Kidney epithelial cell (primary cell): Measurements from ENCODE around the gene APP. TPM values are rescaled to one million over a fixed set of nuclear protein-coding genes. Genes with fewer than 3 reads are reported as not detected.

Experiments used
- DNase-seq: peaks from one replicate; pipeline ENCODE4 v3.0.0-alpha.2; 2010; ENCODE audit warnings: low read depth
- H3K27me3 ChIP-seq: 2 replicates; pipeline ENCODE4 v1.6.0; 2011; ENCODE audit warnings: low read length; ENCODE audit not compliant: control insufficient read depth, insufficient read depth
- H3K36me3 ChIP-seq: 2 replicates; pipeline ENCODE4 v1.5.1; 2011; ENCODE audit warnings: low read length; ENCODE audit not compliant: control insufficient read depth, insufficient read depth
- H3K4me3 ChIP-seq: 2 replicates; pipeline ENCODE4 v1.5.1; 2011; ENCODE audit warnings: low read depth, mild to moderate bottlenecking, control low read depth, low read length
- total RNA-seq: library from RNA; depleted of rRNA; stranded (reverse); fragments of >200 nt; gene quantifications from 2 replicates; pipeline ENCODE4 v1.2.3, GENCODE V29; 2015
- TF ChIP-seq, protein P1 (sequence below): IDR thresholded peaks from 2 replicates; pipeline ENCODE4 v1.5.1; 2011; ENCODE audit warnings: mild to moderate bottlenecking, moderate library complexity, low read length, control low read depth, inconsistent platforms; ENCODE audit not compliant: insufficient read depth, poor library complexity, severe bottlenecking

Gene APP
- total RNA-seq, 1 donor from 2014 or later: 624 TPM

DNA sequence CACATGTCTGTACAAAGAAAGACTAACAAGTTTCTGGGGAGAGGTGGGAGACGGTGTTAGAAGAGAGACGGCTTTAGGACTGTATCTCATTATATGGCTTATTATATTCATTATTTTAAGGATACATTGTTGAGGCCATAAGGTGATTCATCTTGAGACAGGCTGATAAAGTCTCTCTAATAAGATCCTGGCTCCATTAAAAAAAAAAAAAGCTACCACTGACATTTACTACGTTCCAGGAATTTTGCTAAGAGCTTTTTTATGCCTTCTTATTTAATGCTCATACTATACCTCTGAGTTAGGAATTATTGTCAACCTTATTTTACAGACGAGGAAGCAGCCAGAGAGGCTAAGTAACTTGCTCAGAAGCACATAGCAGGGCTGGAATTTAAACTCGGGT, 262.1 kb downstream of the APP start:
- TF ChIP-seq, protein P1, sequence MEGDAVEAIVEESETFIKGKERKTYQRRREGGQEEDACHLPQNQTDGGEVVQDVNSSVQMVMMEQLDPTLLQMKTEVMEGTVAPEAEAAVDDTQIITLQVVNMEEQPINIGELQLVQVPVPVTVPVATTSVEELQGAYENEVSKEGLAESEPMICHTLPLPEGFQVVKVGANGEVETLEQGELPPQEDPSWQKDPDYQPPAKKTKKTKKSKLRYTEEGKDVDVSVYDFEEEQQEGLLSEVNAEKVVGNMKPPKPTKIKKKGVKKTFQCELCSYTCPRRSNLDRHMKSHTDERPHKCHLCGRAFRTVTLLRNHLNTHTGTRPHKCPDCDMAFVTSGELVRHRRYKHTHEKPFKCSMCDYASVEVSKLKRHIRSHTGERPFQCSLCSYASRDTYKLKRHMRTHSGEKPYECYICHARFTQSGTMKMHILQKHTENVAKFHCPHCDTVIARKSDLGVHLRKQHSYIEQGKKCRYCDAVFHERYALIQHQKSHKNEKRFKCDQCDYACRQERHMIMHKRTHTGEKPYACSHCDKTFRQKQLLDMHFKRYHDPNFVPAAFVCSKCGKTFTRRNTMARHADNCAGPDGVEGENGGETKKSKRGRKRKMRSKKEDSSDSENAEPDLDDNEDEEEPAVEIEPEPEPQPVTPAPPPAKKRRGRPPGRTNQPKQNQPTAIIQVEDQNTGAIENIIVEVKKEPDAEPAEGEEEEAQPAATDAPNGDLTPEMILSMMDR: no peak
- Histone ChIP-seq H3K27me3 (no peaks in the 10 kb centered on the region), H3K36me3 (no peaks in the 10 kb centered on the region), H3K4me3 (no peak overlapping the region)
- no peak for DNase-seq

GRCh38 chr21:25907573-25908275, 262.8 kb downstream of the APP start:
- H3K36me3 ChIP-seq: no peaks in the 10 kb centered on the region
- no peaks in the 10 kb centered on the region for H3K27me3 ChIP-seq
- TF ChIP-seq, protein P1: no peak
- no peak overlapping the region for H3K4me3 ChIP-seq
- no peak for DNase-seq

- Histone ChIP-seq H3K4me3 (no peak overlapping the region), H3K27me3 (no peaks in the 10 kb centered on the region), H3K36me3 (no peaks in the 10 kb centered on the region)
- TF ChIP-seq, protein P1: no peak
- DNase-seq: no peak
Measured at GRCh38 chr21:25906587-25906986, 264.0 kb downstream of the APP start.

GRCh38 chr21:25905126-25905525, 265.4 kb downstream of the APP start:
- DNase-seq: no peak
- no peaks in the 10 kb centered on the region for H3K27me3 ChIP-seq
- no peaks in the 10 kb centered on the region for H3K36me3 ChIP-seq
- TF ChIP-seq, protein P1: no peak
- no peak overlapping the region for H3K4me3 ChIP-seq

DNA sequence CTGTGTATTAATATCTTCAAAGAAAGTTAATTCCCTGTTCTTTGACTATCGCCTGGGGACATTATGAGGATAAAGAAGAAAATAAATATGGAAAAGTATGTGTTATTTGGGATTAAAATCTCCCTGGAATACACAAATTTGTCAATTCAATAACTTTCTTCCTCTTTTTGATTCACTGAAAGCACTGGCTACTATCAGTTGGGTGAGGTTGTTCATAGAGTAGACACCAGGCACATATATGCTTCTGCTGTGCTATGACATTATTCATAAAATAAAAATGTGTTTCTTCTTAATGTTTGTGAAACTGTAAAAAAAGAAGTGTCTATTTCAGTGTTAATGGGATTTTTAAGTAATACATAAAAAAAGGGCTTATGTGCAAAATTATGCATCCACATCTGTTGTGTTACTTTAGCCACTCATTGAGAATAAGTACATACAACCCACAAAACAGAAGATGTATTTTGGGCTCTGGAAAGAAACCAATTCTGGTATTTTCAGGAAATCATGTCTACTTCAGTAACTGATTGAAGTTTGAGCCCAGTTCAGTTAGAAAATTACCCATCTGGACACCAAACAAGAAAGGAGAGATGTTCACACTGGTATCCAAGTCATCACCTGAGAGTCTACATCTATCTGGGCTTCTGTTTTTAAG, 266.4 kb downstream of the APP start:
- TF ChIP-seq, protein P1: no peak
- no peak overlapping the region for H3K4me3 ChIP-seq
- H3K36me3 ChIP-seq: no peaks in the 10 kb centered on the region
- DNase-seq: no peak
- no peaks in the 10 kb centered on the region for H3K27me3 ChIP-seq

DNA sequence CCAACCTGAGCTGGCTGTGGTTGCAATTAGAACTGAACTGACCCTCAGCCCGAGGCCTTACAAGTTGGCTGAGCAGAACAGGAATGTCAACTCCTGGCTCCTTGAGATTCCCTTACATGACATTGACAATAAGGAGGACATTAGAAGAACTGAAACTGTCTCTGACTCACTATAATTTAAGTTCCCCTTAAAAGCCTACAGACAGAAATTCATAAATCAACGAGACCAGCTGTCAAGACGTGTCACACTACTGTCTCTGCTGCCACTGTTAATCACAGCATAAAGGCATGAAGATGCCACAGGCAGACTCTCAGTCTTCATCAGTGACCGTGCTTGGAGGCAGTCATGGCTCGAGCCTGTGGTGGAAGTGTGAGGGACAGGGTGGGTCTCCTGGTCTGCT, 267.0 kb downstream of the APP start:
- DNase-seq: no peak
- no peaks in the 10 kb centered on the region for H3K27me3 ChIP-seq
- TF ChIP-seq, protein P1: no peak
- no peaks in the 10 kb centered on the region for H3K36me3 ChIP-seq
- H3K4me3 ChIP-seq: no peak overlapping the region
